Liver (tissue), 3 donors: ENCODE measurements around the gene ASAP2.

Experiments
- CTCF ChIP-seq: fragments of 150-350 bp; IDR thresholded peaks from 2 replicates; pipeline ENCODE4 v1.5.1; 2017; ENCODE audit warnings: improper control_type of control experiment, low read depth, low read length; ENCODE audit not compliant: missing input control
- HNF4A ChIP-seq, 2 donors: conservative IDR thresholded peaks; 2 replicates each; pipeline ENCODE4 v1.6.1; 2016; ENCODE audit warnings: antibody characterized with exemption in 2 of 2, mild to moderate bottlenecking in 2 of 2
- RAD21 ChIP-seq, 2 donors: IDR thresholded peaks; 2 replicates each; pipeline ENCODE4 v1.6.1; 2016; ENCODE audit warnings: antibody characterized with exemption in 2 of 2, mild to moderate bottlenecking in 2 of 2
- YY1 ChIP-seq: IDR thresholded peaks from 2 replicates; pipeline ENCODE4 v1.6.1; 2016; ENCODE audit warnings: antibody characterized with exemption, mild to moderate bottlenecking
- donor health status: healthy.
- donor health status: healthy.

GRCh38 chr2:9281145-9281544 is 74.5 kb downstream of the ASAP2 start:
- TF ChIP-seq CTCF: no peak
- TF ChIP-seq YY1: no peak
- no peak for TF ChIP-seq HNF4A (conservative IDR thresholded peaks at IDR 0.05)
- no peak for TF ChIP-seq RAD21 (IDR thresholded peaks at IDR 0.05)
